Measurements from ENCODE around the gene SLC25A51.
A peak's percentile ranks its signal among the peaks of the same experiment; 100 is the strongest.
"Not testable (repeated sequence)": the region's sequence is repeated elsewhere in the genome, so short reads cannot be mapped to it uniquely, and the experiment has no call there.

SLC25A51 gene

GRCh38 chr9:37902796-37903646, 906 bp downstream of the SLC25A51 start:
- DNase-seq (ENCODE audit: low read depth) = no peak

DNA sequence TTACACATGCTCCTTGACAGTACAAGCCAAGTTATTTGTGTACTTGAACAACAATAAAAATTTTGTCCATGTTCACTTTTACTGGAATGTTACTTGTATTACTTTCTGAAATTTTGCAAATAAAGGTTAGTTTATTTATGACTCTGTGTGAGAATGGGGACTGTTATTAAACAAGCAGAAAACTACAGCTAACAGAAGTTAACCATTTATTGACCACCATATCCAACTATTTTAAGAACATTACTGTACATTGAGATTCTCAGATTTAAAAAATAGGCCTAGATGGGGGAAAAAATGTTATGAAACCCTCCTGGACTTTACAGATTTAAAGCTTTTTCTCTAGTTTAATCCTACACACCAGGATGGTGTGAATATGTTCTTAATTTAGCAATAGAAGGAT, 1.8 kb downstream of the SLC25A51 start:
- no peak for DNase-seq (ENCODE audit: low read depth)

DNA sequence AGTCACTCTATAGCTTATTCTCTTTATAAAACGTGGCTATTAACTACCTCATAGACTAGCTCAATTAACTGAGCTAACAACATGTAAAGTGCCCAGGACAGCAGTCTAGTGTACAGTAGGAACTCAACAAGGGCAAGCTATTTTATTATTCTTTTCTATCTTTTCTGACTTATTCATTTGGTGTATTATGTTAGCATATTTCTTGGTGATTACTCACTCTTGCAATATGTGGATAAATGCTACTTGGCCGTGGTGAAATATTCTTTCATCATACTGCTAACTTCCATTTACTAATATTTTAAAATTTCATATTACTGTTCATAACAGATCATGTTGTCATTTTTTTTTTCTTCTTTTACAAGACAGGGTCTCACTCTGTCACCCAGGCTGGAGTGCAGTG, 4.9 kb downstream of the SLC25A51 start:
- DNase-seq (ENCODE audit: low read depth) = no peak

DNA sequence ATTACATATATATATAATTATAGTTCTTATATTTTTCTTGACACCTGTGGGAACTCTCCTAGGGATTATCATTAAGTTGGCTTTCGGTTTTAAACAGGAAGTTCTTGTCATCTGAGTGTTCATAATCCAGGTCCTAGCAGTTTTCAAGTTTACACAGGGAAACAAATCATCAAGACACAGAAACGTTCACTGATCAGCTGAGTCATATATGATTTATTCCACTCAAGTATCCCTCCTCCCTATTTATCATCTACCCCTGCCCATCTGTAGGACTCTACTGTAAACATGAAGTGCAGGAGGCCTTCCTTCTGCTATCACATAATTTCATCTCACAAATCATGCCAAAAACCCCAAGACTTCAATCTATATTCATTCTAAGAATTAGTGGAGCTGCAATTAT, 6.3 kb downstream of the SLC25A51 start:
- no peak for DNase-seq (ENCODE audit: low read depth)

- no peak for DNase-seq (ENCODE audit: low read depth)
Measured at GRCh38 chr9:37892063-37892462, 11.9 kb downstream of the SLC25A51 start.

- not testable (repeated sequence) for DNase-seq (ENCODE audit: low read depth)
Measured at GRCh38 chr9:37891042-37891441, 12.9 kb downstream of the SLC25A51 start.

- no peak for DNase-seq (ENCODE audit: low read depth)
Measured at GRCh38 chr9:37889536-37889935, 14.4 kb downstream of the SLC25A51 start.

DNA sequence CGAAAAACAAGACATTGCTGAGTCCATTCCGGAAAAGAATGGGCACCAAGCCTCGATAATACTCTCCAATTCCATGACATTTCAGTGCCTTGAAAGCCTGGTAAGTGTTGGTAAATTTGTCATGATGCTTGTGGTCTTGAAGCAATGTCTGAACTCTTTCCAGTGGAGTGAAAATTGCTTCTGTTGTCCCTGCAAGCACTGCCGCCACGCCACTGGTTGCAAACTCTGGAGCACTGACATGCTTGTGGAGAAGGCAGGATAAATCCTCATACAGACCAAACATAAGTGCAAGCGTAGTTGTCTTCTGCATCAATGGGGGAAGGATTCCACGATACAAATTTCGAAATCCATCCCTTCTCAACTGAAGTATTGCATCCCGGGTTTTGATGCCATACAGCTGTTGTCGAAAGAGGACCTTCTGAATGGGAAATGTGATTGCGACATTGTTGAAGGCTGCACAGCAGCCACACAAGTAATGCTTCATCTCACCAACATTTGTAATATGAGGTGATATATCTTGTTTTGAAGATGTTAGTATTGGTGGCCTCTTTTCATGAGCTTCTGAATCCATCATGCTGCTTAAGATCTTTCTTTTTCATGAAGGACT, 15.8 kb downstream of the SLC25A51 start:
- DNase-seq (ENCODE audit: low read depth) = not testable (repeated sequence)

- no peak for DNase-seq (ENCODE audit: low read depth)
Measured at GRCh38 chr9:37880916-37881479, 22.9 kb downstream of the SLC25A51 start.

DNA sequence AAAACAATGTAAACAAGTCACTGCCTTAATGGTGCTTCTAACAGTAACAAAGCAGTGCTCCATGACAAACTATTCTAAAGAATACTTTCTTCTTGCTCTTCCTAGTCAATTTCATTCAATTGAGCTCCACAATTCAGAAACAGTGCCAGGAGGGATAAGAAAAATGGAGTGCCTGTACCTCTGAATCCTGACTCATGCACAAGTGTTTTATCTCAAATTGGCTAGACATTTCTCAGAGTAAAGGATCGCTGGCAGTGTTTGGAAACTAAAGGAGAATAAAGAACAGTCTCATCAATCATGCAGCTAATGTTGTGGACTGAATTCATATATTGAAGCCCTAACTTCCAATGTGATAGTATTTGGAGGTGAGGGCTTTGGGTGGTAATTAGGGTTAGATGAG, 27.6 kb downstream of the SLC25A51 start:
- DNase-seq (ENCODE audit: low read depth) = no peak

DNA sequence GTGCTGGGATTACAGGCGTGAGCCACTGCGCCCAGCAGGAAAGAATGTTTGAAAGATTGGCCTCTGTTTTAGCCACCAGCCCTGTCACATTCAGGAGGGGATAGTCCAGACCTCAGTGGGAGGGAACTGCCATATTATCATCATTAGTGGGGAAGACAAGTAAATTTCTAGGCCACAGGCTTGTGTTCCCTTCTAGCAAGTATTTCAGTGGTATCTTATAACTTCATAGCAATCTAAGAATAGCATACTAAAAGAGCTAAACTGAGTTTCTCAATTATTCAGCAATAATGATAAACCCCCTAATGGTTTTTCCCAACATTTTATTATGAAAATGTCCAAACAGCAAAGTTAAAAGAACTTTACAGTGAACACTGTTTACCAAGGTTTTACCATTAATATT, 30.0 kb downstream of the SLC25A51 start:
- DNase-seq (ENCODE audit: low read depth) = no peak

DNA sequence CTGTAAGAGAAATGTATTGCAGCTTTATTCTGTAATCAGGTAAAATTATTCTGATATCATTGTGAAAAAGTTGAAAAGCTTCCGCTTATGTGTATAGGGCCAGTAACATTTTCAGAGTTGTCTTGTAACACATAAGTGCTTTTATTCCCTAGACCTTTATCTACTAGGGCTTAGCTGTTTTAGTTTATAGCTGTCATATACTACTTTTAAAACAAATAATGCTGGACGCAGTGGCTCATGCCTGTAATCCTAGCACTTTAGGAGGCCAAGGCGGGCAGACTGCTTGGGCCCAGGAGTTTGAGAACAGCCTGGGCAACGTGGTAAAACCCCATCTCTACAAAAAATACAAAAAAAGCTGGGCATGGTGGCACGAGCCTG, 33.1 kb downstream of the SLC25A51 start:
- DNase-seq (ENCODE audit: low read depth) = no peak

DNA sequence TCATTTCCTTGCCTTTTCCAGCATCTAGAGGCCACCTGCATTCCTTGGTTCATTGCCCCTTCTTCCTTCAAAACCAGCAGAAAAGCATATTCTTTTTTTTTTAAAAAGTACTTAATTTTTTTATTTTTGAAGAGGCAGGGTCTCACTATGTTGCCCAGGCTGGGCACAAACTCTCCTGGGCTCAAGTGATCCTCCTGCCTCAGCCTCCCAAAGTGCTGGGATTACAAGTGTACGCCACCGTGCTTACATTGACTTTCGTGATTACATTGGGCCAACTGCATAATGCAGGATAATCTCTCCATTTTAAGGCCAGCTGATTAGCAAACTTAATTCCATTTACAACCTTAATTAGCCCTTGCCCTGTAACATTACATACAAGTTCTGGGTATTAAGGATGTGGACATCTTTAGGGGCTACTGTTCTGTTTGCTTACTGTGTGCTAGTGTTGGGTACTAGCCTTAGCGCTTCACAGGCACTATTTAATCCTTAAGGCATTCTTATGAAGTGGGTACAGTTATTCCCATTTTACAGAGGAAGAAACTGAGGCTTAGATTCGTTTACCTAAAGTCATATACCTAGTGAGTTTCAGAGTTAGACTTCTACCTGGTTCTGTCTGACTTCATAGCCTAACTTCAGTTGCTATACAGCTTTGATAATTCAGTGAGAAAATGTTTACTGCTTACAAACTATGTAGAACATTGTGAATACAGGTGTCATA, 33.7 kb downstream of the SLC25A51 start:
- DNase-seq (ENCODE audit: low read depth) = no peak

GRCh38 chr9:37862530-37862929, 41.4 kb downstream of the SLC25A51 start:
- no peak for DNase-seq (ENCODE audit: low read depth)

GRCh38 chr9:37859043-37859442, 44.9 kb downstream of the SLC25A51 start:
- DNase-seq (ENCODE audit: low read depth) = no peak

DNA sequence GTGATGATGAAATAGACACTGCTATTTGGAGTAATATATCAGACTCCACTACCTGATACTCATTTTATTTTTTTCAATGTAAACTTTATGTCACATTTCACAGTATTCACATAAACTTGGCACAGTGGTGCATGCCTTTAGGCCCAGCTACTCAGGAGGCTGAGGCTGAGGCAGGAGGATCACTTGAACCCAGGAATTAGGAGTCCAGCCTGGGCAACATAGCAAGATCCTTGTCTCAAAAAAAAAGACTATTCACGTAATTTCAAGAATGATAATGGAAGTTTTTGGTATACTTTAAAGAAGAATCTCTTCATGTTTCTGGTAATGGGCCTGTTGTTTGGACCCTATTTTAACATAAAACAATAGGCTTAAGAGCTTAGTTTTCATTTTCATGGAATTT, 47.4 kb downstream of the SLC25A51 start:
- DNase-seq (ENCODE audit: low read depth) = no peak

DNA sequence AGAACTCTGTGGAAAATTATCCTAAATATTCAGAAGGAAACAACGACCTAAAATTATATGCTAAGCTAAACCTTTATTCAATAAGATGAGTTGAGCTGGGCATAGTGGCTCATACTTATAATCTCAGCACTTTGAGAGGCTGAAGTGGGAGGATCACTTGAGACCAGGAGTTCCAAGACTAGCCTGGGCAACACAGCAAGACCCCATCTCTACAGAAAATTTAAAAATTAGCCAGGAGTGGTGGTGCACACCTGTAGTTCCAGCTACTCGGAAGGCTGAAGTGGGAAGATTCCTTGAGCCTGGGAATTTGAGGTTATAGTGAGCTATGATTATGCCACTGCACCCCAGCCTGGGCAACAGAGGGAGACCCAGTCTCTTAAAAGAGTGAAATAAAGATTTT, 51.7 kb downstream of the SLC25A51 start:
- DNase-seq (ENCODE audit: low read depth) = no peak

DNA sequence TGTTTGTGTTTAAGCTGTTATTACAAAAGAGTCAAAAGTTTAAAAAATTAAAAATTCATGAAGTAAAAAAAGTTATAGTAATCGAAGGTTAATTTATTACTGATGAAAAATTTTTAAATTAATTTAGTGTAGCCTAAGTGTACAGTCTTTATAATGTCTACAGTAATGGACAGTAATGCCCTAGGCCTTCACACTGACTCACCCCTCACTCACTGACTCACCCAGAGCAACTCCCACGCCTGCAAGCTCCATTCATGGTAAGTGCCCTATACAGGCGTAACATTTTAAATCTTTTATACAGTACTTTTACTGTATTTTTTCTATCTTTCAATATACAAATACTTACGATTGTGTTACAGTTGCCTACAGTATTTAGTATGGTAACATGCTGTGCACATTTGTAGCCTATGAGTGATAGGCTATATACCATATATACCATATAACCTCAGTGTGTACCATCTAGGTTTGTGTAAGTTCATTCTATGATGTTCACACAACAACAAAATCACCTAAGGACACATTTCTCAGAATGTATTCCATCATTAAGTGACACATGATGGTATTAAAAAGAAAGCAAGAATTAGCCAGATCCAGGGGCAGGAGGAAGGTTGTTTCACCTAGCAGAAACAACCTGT, 63.2 kb downstream of the SLC25A51 start:
- peak; percentile 52 for DNase-seq (ENCODE audit: low read depth)

GRCh38 chr9:37839496-37840461, 64.1 kb downstream of the SLC25A51 start:
- no peak for DNase-seq (ENCODE audit: low read depth)

Data from HS-5 (cell line).